ENCODE results near the gene ISYNA1.
A peak's percentile ranks its signal among the peaks of the same experiment; 100 is the strongest.

ISYNA1 gene

GRCh38 chr19:18392417-18392816, 45.5 kb downstream of the ISYNA1 start:
- DNase-seq (ENCODE audit: low read depth) = no peak

GRCh38 chr19:18391509-18392075, 46.3 kb downstream of the ISYNA1 start:
- no peak for DNase-seq (ENCODE audit: low read depth)

- DNase-seq (ENCODE audit: low read depth) = no peak
Measured at GRCh38 chr19:18390065-18390907, 47.6 kb downstream of the ISYNA1 start.

- no peak for DNase-seq (ENCODE audit: low read depth)
Measured at GRCh38 chr19:18389726-18390064, 48.2 kb downstream of the ISYNA1 start.

GRCh38 chr19:18388960-18389725, 48.8 kb downstream of the ISYNA1 start:
- no peak for DNase-seq (ENCODE audit: low read depth)

- peak; percentile 51 for DNase-seq (ENCODE audit: low read depth)
Measured at GRCh38 chr19:18388100-18388959, 49.6 kb downstream of the ISYNA1 start.

GRCh38 chr19:18386543-18387271, 51.2 kb downstream of the ISYNA1 start:
- no peak for DNase-seq (ENCODE audit: low read depth)

- DNase-seq (ENCODE audit: low read depth) = no peak
Measured at GRCh38 chr19:18385675-18386542, 52.0 kb downstream of the ISYNA1 start, which contains the start of gene GDF15. GDF15 (plus strand) TSS chr19:18386158; CDS start chr19:18386190, 32 bp downstream.

- no peak for DNase-seq (ENCODE audit: low read depth)
Measured at GRCh38 chr19:18385359-18385674, 52.6 kb downstream of the ISYNA1 start.

- DNase-seq (ENCODE audit: low read depth) = no peak
Measured at GRCh38 chr19:18384775-18385174, 53.2 kb downstream of the ISYNA1 start.

All from stimulated activated CD8-positive, alpha-beta memory T cell treated with anti-CD3 and anti-CD28 coated beads, Interleukin-7, amount 100 ng/mL, for 24 hours (primary cell).